ENCODE measurements around the gene PRDM15. TPM values are rescaled to one million over a fixed set of nuclear protein-coding genes. Genes with fewer than 3 reads are reported as not detected.

The PRDM15 gene
- total and polyA plus RNA-seq, 2 experiments from 2014 or later, result 3.0 to 10.6 TPM

DNA sequence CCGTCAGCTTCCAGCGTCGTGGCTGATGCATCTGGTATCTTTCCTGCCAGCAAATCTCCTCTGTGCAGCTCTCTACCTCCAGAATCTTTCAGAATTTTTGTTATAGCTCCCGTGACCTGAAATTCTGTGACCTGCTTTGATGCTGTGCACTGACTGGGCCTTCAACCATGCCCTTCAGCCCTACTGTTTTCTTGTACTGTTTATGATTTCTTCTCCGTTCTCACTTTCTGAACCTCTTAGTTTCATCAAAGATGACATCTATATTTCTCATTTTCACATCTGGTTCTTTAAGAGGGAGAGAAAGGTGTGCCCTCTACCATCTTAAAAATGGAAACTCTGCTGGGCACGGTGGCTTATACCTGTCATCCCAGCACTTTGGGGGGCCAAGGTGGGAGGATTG, 5.7 kb downstream of the PRDM15 start:
- Histone ChIP-seq H4K20me1 (replicated peaks; ENCODE audit: insufficient read depth) (peaks cover 10% of the 10 kb centered on the region), H3K4me1 (ENCODE audit: insufficient read depth) (peaks cover 7% of the 10 kb centered on the region), H3K9me2 (ENCODE audit: insufficient read depth) (no peaks in the 10 kb centered on the region), H3K36me3 (ENCODE audit: insufficient read depth) (no peaks in the 10 kb centered on the region), H2AFZ (no peak overlapping the region), H3K4me3 (no peak overlapping the region), H3F3A (replicated peaks; ENCODE audit: low read depth) (no peaks in the 10 kb centered on the region), H3K4me2 (no peak overlapping the region), H3K27ac (ENCODE audit: low read depth) (no peak overlapping the region), H3K79me2 (replicated peaks; ENCODE audit: insufficient read depth) (peaks cover 51% of the 10 kb centered on the region), H3K27me3 (ENCODE audit: insufficient read depth) (no peaks in the 10 kb centered on the region)
- Mint-ChIP-seq H3K9me3 (no peaks in the 10 kb centered on the region), H3K4me1 (peaks cover 22% of the 10 kb centered on the region), H3K4me3 (no peak overlapping the region), H3K36me3 (ENCODE audit: low read depth) (peaks cover 3% of the 10 kb centered on the region; the same call in 2 of the 3 replicates), H3K27ac (no peak overlapping the region), H3K27me3 (ENCODE audit: insufficient read depth, low read depth, poor library complexity) (peaks cover 6% of the 10 kb centered on the region)
- ATAC-seq, result no peak
- DNase-seq (ENCODE audit: low spot score), result no peak
- TF ChIP-seq CREB1 (CRISPR knock-in tag; IDR thresholded peaks at IDR 0.05; ENCODE audit: low read depth), result no peak
- no peak for TF ChIP-seq EZH2 (IDR thresholded peaks at IDR 0.05; ENCODE audit: low read depth, unreplicated experiment)
- TF ChIP-seq, protein P1, sequence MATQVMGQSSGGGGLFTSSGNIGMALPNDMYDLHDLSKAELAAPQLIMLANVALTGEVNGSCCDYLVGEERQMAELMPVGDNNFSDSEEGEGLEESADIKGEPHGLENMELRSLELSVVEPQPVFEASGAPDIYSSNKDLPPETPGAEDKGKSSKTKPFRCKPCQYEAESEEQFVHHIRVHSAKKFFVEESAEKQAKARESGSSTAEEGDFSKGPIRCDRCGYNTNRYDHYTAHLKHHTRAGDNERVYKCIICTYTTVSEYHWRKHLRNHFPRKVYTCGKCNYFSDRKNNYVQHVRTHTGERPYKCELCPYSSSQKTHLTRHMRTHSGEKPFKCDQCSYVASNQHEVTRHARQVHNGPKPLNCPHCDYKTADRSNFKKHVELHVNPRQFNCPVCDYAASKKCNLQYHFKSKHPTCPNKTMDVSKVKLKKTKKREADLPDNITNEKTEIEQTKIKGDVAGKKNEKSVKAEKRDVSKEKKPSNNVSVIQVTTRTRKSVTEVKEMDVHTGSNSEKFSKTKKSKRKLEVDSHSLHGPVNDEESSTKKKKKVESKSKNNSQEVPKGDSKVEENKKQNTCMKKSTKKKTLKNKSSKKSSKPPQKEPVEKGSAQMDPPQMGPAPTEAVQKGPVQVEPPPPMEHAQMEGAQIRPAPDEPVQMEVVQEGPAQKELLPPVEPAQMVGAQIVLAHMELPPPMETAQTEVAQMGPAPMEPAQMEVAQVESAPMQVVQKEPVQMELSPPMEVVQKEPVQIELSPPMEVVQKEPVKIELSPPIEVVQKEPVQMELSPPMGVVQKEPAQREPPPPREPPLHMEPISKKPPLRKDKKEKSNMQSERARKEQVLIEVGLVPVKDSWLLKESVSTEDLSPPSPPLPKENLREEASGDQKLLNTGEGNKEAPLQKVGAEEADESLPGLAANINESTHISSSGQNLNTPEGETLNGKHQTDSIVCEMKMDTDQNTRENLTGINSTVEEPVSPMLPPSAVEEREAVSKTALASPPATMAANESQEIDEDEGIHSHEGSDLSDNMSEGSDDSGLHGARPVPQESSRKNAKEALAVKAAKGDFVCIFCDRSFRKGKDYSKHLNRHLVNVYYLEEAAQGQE (IDR thresholded peaks at IDR 0.05; ENCODE audit: unreplicated experiment), result no peak
- TF ChIP-seq, protein P2, sequence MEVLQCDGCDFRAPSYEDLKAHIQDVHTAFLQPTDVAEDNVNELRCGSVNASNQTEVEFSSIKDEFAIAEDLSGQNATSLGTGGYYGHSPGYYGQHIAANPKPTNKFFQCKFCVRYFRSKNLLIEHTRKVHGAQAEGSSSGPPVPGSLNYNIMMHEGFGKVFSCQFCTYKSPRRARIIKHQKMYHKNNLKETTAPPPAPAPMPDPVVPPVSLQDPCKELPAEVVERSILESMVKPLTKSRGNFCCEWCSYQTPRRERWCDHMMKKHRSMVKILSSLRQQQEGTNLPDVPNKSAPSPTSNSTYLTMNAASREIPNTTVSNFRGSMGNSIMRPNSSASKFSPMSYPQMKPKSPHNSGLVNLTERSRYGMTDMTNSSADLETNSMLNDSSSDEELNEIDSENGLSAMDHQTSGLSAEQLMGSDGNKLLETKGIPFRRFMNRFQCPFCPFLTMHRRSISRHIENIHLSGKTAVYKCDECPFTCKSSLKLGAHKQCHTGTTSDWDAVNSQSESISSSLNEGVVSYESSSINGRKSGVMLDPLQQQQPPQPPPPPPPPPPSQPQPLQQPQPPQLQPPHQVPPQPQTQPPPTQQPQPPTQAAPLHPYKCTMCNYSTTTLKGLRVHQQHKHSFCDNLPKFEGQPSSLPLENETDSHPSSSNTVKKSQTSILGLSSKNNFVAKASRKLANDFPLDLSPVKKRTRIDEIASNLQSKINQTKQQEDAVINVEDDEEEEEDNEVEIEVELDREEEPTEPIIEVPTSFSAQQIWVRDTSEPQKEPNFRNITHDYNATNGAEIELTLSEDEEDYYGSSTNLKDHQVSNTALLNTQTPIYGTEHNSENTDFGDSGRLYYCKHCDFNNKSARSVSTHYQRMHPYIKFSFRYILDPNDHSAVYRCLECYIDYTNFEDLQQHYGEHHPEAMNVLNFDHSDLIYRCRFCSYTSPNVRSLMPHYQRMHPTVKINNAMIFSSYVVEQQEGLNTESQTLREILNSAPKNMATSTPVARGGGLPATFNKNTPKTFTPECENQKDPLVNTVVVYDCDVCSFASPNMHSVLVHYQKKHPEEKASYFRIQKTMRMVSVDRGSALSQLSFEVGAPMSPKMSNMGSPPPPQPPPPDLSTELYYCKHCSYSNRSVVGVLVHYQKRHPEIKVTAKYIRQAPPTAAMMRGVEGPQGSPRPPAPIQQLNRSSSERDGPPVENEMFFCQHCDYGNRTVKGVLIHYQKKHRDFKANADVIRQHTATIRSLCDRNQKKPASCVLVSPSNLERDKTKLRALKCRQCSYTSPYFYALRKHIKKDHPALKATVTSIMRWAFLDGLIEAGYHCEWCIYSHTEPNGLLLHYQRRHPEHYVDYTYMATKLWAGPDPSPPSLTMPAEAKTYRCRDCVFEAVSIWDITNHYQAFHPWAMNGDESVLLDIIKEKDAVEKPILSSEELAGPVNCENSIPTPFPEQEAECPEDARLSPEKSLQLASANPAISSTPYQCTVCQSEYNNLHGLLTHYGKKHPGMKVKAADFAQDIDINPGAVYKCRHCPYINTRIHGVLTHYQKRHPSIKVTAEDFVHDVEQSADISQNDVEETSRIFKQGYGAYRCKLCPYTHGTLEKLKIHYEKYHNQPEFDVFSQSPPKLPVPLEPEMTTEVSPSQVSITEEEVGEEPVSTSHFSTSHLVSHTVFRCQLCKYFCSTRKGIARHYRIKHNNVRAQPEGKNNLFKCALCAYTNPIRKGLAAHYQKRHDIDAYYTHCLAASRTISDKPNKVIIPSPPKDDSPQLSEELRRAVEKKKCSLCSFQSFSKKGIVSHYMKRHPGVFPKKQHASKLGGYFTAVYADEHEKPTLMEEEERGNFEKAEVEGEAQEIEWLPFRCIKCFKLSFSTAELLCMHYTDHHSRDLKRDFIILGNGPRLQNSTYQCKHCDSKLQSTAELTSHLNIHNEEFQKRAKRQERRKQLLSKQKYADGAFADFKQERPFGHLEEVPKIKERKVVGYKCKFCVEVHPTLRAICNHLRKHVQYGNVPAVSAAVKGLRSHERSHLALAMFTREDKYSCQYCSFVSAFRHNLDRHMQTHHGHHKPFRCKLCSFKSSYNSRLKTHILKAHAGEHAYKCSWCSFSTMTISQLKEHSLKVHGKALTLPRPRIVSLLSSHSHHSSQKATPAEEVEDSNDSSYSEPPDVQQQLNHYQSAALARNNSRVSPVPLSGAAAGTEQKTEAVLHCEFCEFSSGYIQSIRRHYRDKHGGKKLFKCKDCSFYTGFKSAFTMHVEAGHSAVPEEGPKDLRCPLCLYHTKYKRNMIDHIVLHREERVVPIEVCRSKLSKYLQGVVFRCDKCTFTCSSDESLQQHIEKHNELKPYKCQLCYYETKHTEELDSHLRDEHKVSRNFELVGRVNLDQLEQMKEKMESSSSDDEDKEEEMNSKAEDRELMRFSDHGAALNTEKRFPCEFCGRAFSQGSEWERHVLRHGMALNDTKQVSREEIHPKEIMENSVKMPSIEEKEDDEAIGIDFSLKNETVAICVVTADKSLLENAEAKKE (CRISPR knock-in tag; IDR thresholded peaks at IDR 0.05), result no peak
- no peak for TF ChIP-seq ZNF331 (CRISPR knock-in tag; IDR thresholded peaks at IDR 0.05; ENCODE audit: low read depth)
- TF ChIP-seq JUNB (IDR thresholded peaks at IDR 0.05; ENCODE audit: unreplicated experiment), result no peak
- no peak for TF ChIP-seq ZNF114 (CRISPR knock-in tag; IDR thresholded peaks at IDR 0.05)
- TF ChIP-seq, protein P3, sequence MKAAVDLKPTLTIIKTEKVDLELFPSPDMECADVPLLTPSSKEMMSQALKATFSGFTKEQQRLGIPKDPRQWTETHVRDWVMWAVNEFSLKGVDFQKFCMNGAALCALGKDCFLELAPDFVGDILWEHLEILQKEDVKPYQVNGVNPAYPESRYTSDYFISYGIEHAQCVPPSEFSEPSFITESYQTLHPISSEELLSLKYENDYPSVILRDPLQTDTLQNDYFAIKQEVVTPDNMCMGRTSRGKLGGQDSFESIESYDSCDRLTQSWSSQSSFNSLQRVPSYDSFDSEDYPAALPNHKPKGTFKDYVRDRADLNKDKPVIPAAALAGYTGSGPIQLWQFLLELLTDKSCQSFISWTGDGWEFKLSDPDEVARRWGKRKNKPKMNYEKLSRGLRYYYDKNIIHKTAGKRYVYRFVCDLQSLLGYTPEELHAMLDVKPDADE (IDR thresholded peaks at IDR 0.05), result no peak

All from GM23338 (cell line).